HG02642 (cell line): Measurements from ENCODE around the gene USP17L21.
"Not testable (repeated sequence)": the region's sequence is repeated elsewhere in the genome, so short reads cannot be mapped to it uniquely, and the experiment has no call there.

ENCODE experiments used
- ATAC-seq: cut with Tn5 transposase; IDR thresholded peaks from one replicate; pipeline ENCODE4 v1.9.1; 2021; ENCODE audit warnings: mild to moderate bottlenecking; ENCODE audit not compliant: unreplicated experiment, poor library complexity

USP17L21 gene

GRCh38 chr4:9262572-9262971 is at the start of gene USP17L21:
Gene USP17L21 (plus strand): TSS chr4:9262872. CDS start chr4:9262872, 0 bp downstream.
- not testable (repeated sequence) for ATAC-seq

GRCh38 chr4:9214701-9215100 is 48.0 kb upstream of the USP17L21 start:
- not testable (repeated sequence) for ATAC-seq

- ATAC-seq: not testable (repeated sequence)
These were observed 47.6 kb upstream of the USP17L21 start, which contains the start of gene USP17L11 for GRCh38 chr4:9215105-9215504. Gene USP17L11 (plus strand): TSS chr4:9215405. CDS start chr4:9215405, 0 bp downstream.

- ATAC-seq: not testable (repeated sequence)
These were observed 42.8 kb upstream of the USP17L21 start, which contains the start of gene USP17L12 for GRCh38 chr4:9219852-9220251. Gene USP17L12 (plus strand): TSS chr4:9220152. CDS start chr4:9220152, 0 bp downstream.

- ATAC-seq: not testable (repeated sequence)
These were observed 38.1 kb upstream of the USP17L21 start, which contains the start of gene USP17L13 for GRCh38 chr4:9224596-9224995. Gene USP17L13 (plus strand): TSS chr4:9224896. CDS start chr4:9224896, 0 bp downstream.

GRCh38 chr4:9230249-9230648 is 32.4 kb upstream of the USP17L21 start:
- ATAC-seq: not testable (repeated sequence)

GRCh38 chr4:9234085-9234484 is 28.6 kb upstream of the USP17L21 start, which contains the start of gene USP17L15:
Gene USP17L15 (plus strand): TSS chr4:9234385. CDS start chr4:9234385, 0 bp downstream.
- ATAC-seq: not testable (repeated sequence)

- not testable (repeated sequence) for ATAC-seq
These were observed 24.2 kb upstream of the USP17L21 start for GRCh38 chr4:9238461-9238860.

GRCh38 chr4:9243579-9243978 is 19.1 kb upstream of the USP17L21 start, which contains the start of gene USP17L17:
Gene USP17L17 (plus strand): TSS chr4:9243879. CDS start chr4:9243879, 0 bp downstream.
- not testable (repeated sequence) for ATAC-seq

GRCh38 chr4:9247953-9248680 is 14.6 kb upstream of the USP17L21 start, which contains the start of gene USP17L18:
Gene USP17L18 (plus strand): TSS chr4:9248630. CDS start chr4:9248630, 0 bp downstream.
- ATAC-seq: not testable (repeated sequence)

- not testable (repeated sequence) for ATAC-seq
These were observed 9.6 kb upstream of the USP17L21 start, which contains the start of gene USP17L19 for GRCh38 chr4:9253078-9253477. Gene USP17L19 (plus strand): TSS chr4:9253378. CDS start chr4:9253378, 0 bp downstream.

GRCh38 chr4:9257824-9258223 is 4.8 kb upstream of the USP17L21 start, which contains the start of gene USP17L20:
Gene USP17L20 (plus strand): TSS chr4:9258124. CDS start chr4:9258124, 0 bp downstream.
- not testable (repeated sequence) for ATAC-seq

- not testable (repeated sequence) for ATAC-seq
These were observed 4.6 kb downstream of the USP17L21 start, which contains the start of gene USP17L22 for GRCh38 chr4:9267319-9267718. Gene USP17L22 (plus strand): TSS chr4:9267619. CDS start chr4:9267619, 0 bp downstream.

- ATAC-seq: not testable (repeated sequence)
These were observed 9.0 kb downstream of the USP17L21 start for GRCh38 chr4:9271719-9272118.
